CD4-positive, alpha-beta T cell (primary cell): ENCODE measurements around the gene STK11. TPM values are rescaled to one million over a fixed set of nuclear protein-coding genes. Genes with fewer than 3 reads are reported as not detected.

Source experiments
- ATAC-seq: fragments of 200-7000 bp; cut with Tn5 transposase; one replicate; pipeline ENCODE4 v1.10.0; 2022; ENCODE audit warnings: mild to moderate bottlenecking; ENCODE audit not compliant: poor library complexity
- CTCF ChIA-PET: fragments of 350-600 bp; sonication (Branson Sonifier 250); formaldehyde crosslinking; loops from one replicate; lab custom pipeline; 2021; ENCODE audit warnings: antibody characterized with exemption, inconsistent platforms; lab: Charles Lee
- POLR2A ChIA-PET: fragments of 350-600 bp; sonication (Branson Sonifier 250); formaldehyde crosslinking; loops from one replicate; lab custom pipeline; 2021; ENCODE audit warnings: antibody characterized with exemption, inconsistent platforms; lab: Charles Lee
- DNase-seq, 14 experiments: peaks; one replicate each; pipeline ENCODE4 v3.0.0-alpha.2; 2013 to 2020; ENCODE audit warnings: mixed read lengths in 2 of 14
- H3K27ac ChIP-seq, 2 donors: one replicate each; pipeline versions ENCODE4 v1.5.1 to v1.7.0; 2013; ENCODE audit warnings: low read length in 2 of 2, low read depth in 1 of 2, mild to moderate bottlenecking in 1 of 2
- H3K27me3 ChIP-seq, 2 experiments: 1 replicate in 1 of 2; 2 replicates in 1 of 2; pipeline versions ENCODE4 v1.6.1 to v1.7.0; 2013; ENCODE audit warnings: low read length in 2 of 2, control low read depth in 1 of 2, mild to moderate bottlenecking in 1 of 2, moderate library complexity in 1 of 2; ENCODE audit not compliant: insufficient read depth in 2 of 2, control insufficient read depth in 1 of 2
- H3K36me3 ChIP-seq: one replicate; pipeline ENCODE4 v1.6.1; 2013; ENCODE audit warnings: low read length, control low read depth; ENCODE audit not compliant: insufficient read depth
- H3K4me1 ChIP-seq: one replicate; pipeline ENCODE4 v1.6.1; 2013; ENCODE audit warnings: low read length, control low read depth; ENCODE audit not compliant: insufficient read depth
- H3K4me3 ChIP-seq: one replicate; pipeline ENCODE4 v1.5.1; 2013; ENCODE audit warnings: mild to moderate bottlenecking, low read length, moderate library complexity
- H3K9me3 ChIP-seq, 2 experiments: 1 replicate in 1 of 2; 2 replicates in 1 of 2; pipeline versions ENCODE4 v1.6.1 to v1.7.0; 2013; ENCODE audit warnings: low read length in 2 of 2, mild to moderate bottlenecking in 2 of 2, control low read depth in 1 of 2, moderate library complexity in 1 of 2; ENCODE audit not compliant: control insufficient read depth in 1 of 2, insufficient read depth in 1 of 2
- H3K27ac Mint-ChIP-seq: one replicate; pipeline ENCODE4 v1.8.0; 2020; ENCODE audit warnings: mixed read lengths
- H3K27me3 Mint-ChIP-seq: one replicate; pipeline ENCODE4 v1.8.0; 2021; ENCODE audit warnings: mixed read lengths
- H3K36me3 Mint-ChIP-seq: one replicate; pipeline ENCODE4 v1.8.0; 2021; ENCODE audit warnings: low read depth, mixed read lengths
- H3K4me1 Mint-ChIP-seq: one replicate; pipeline ENCODE4 v1.8.0; 2021; ENCODE audit warnings: low read depth, mixed read lengths
- H3K4me3 Mint-ChIP-seq: one replicate; pipeline ENCODE4 v1.8.0; 2020; ENCODE audit warnings: mild to moderate bottlenecking, mixed read lengths
- H3K9me3 Mint-ChIP-seq: one replicate; pipeline ENCODE4 v1.8.0; 2020; ENCODE audit warnings: mixed read lengths
- CTCF ChIP-seq: fragments of 200-600 bp; IDR thresholded peaks from one replicate; pipeline ENCODE4 v1.8.0; 2022; ENCODE audit warnings: antibody characterized with exemption, mild to moderate bottlenecking
- intact Hi-C, 2 experiments: fragments of 100-400 bp; cut with DNase I in 1 of 2; cut with micrococcal nuclease in 1 of 2; formaldehyde crosslinking; loops; one replicate each; pipeline versions ENCODE4 v1.15.1 to v1.9.0; 2023 to 2025; cut with DNase I, micrococcal nuclease
- total RNA-seq, 174 experiments: library from RNA in 2 of 174; stranded (reverse) in 2 of 174; gene quantifications; one replicate each; pipeline ENCODE4 v1.2.3 and lab custom pipeline; 2021 to 2026

The STK11 gene
- total RNA-seq, 2 experiments from 2014 or later = 49.7 to 53.0 TPM

DNA sequence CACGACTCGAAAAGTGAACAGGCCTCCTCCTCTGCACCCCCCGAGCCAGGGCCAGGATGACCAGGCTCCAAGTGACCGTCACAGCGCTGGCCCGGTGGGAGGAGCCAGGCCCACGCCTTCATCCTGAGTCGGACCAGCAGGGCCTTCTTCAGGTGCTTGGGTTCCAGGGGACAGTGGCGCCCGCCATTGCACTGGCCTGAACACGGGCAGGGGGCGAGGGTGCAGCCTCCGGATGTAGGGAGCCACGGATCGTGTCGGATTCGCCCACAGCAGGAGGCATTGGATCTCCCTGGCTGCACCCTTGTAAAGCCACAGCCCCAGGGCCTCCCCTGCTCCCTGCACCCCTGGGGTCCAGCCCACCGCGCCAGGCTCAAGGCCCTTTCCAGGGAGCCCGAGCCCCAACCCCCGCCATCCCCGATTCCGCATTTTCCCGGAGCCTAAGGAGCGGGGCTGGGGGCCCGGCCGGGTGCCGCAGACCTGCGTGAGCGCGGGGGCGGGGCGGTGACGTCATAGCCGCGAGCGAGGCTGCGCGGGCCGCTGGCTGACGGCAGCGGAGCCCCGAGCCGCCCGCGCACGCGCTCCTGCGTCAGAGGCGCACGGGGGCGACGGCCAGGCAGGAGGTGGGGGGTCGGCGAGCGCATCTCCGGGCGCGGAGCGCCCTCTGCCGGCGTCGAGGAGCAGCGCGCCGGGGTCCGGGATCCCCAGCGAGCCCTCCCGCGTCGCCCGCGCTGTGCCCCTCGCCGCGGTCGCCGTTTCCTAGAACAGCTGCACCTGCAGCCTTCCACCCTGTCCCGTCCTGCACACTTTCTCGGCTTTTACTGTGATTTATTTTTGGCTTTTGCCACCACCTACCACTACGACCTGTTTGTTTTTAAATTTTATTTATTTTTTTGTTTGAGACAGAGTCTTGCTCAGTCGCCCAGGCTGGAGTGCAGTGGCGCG, 34.5 kb downstream of the STK11 start:
- peaks cover 7% of the 10 kb centered on the region for H3K36me3 ChIP-seq
- peak overlapping the region; percentile 79 for H3K27ac Mint-ChIP-seq
- TF ChIP-seq CTCF = peak; percentile 70
- peaks cover 0 to 9% of the 10 kb centered on the region in 2 experiments for H3K9me3 ChIP-seq
- peaks cover 4% of the 10 kb centered on the region for H3K36me3 Mint-ChIP-seq
- DNase-seq (peak; percentile 83 to 99 (median 90)), ATAC-seq (peak; percentile 64)
- peak overlapping the region; percentile 86 for H3K4me3 Mint-ChIP-seq
- H3K27ac ChIP-seq = no peak overlapping the region
- H3K4me1 ChIP-seq = peaks cover 76% of the 10 kb centered on the region
- H3K4me3 ChIP-seq = peak overlapping the region; percentile 53
- ChIA-PET CTCF (interaction anchor here (0.6 to 1.9 kb wide), 9 partner anchors 26 to 657 kb away, joined by 3 to 7 read pairs (median 3); partner anchors contain the start of gene RNU6-2), POLR2A (interaction anchor here (0.7 to 7.9 kb wide), 5 partner anchors 27 to 127 kb away, joined by 3 to 476 read pairs (median 8); partner anchors contain the start of genes CIRBP and FAM174C)
- peaks cover 31% of the 10 kb centered on the region for H3K4me1 Mint-ChIP-seq
- intact Hi-C loops = loop anchor here (1.0 to 10.0 kb wide), 5 partner anchors 48 to 445 kb away; partner anchors contain the start of genes CNN2 (in 1 of the 2), PTBP1 (in 1 of the 2), RNU6-2 (in 1 of the 2) and TMEM259 (in 1 of the 2)
- peaks cover 6 to 12% of the 10 kb centered on the region in 2 experiments for H3K27me3 ChIP-seq
- H3K27me3 Mint-ChIP-seq = peaks cover 13% of the 10 kb centered on the region
- no peaks in the 10 kb centered on the region for H3K9me3 Mint-ChIP-seq

DNA sequence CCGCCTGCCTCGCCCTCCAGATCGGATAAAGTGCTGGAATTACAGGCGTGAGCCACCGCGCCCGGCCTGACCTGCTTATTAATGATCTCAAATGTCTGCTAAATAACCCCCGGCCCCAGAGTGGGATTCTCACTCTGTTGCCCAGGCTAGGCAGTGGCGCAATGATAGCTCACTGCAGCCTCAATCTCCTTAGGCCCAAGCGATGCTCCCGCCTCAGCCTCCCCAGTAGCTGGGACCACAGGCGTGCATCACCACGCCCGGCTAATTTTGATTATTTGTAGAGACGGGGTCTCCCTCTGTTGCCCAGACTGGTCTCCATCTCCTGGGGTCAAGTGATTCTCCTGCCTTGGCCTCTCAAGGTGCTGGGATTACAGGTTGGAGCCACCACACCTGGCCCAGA, 35.3 kb downstream of the STK11 start:
- no peak for TF ChIP-seq CTCF
- H3K4me1 ChIP-seq = peaks cover 81% of the 10 kb centered on the region
- peak in 1 of 14 experiments; percentile 54 for DNase-seq
- H3K9me3 Mint-ChIP-seq = no peaks in the 10 kb centered on the region
- peaks cover 4% of the 10 kb centered on the region for H3K36me3 Mint-ChIP-seq
- peaks cover 13% of the 10 kb centered on the region for H3K27me3 Mint-ChIP-seq
- H3K27ac Mint-ChIP-seq = no peak overlapping the region
- ChIA-PET POLR2A (interaction anchor here (0.7 to 7.9 kb wide), 4 partner anchors 26 to 128 kb away, joined by 3 to 476 read pairs (median 6); partner anchors contain the start of genes CIRBP and FAM174C), CTCF (interaction anchor here (0.6 to 1.9 kb wide), 9 partner anchors 25 to 656 kb away, joined by 3 to 7 read pairs (median 3); partner anchors contain the start of gene RNU6-2)
- peak overlapping the region; percentile 53 for H3K4me3 ChIP-seq
- H3K9me3 ChIP-seq = peaks cover 0 to 9% of the 10 kb centered on the region in 2 experiments
- peaks cover 31% of the 10 kb centered on the region for H3K4me1 Mint-ChIP-seq
- peaks cover 6 to 12% of the 10 kb centered on the region in 2 experiments for H3K27me3 ChIP-seq
- intact Hi-C loops = loop anchor here (1.0 to 10.0 kb wide), 5 partner anchors 49 to 446 kb away; partner anchors contain the start of genes CNN2 (in 1 of the 2), PTBP1 (in 1 of the 2), RNU6-2 (in 1 of the 2) and TMEM259 (in 1 of the 2)
- no peak overlapping the region for H3K27ac ChIP-seq
- ATAC-seq = no peak
- peaks cover 7% of the 10 kb centered on the region for H3K36me3 ChIP-seq
- H3K4me3 Mint-ChIP-seq = peak overlapping the region; percentile 91
